Measurements from ENCODE around the gene DPP10. TPM values are rescaled to one million over a fixed set of nuclear protein-coding genes. Genes with fewer than 3 reads are reported as not detected.

Gene DPP10
- total RNA-seq, 1 donor, result not detected

- TF ChIP-seq, protein P1, sequence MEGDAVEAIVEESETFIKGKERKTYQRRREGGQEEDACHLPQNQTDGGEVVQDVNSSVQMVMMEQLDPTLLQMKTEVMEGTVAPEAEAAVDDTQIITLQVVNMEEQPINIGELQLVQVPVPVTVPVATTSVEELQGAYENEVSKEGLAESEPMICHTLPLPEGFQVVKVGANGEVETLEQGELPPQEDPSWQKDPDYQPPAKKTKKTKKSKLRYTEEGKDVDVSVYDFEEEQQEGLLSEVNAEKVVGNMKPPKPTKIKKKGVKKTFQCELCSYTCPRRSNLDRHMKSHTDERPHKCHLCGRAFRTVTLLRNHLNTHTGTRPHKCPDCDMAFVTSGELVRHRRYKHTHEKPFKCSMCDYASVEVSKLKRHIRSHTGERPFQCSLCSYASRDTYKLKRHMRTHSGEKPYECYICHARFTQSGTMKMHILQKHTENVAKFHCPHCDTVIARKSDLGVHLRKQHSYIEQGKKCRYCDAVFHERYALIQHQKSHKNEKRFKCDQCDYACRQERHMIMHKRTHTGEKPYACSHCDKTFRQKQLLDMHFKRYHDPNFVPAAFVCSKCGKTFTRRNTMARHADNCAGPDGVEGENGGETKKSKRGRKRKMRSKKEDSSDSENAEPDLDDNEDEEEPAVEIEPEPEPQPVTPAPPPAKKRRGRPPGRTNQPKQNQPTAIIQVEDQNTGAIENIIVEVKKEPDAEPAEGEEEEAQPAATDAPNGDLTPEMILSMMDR (IDR thresholded peaks at IDR 0.05; ENCODE audit: insufficient read depth, low read length), result no peak
- DNase-seq (ENCODE audit: low read depth), result no peak
- H3K4me3 ChIP-seq (ENCODE audit: low read depth, low read length), result no peak overlapping the region
Measured at GRCh38 chr2:115491186-115491793, 1048.8 kb downstream of the DPP10 start.

- no peak for DNase-seq (ENCODE audit: low read depth)
- TF ChIP-seq, protein P1 (IDR thresholded peaks at IDR 0.05; ENCODE audit: insufficient read depth, low read length), result no peak
- H3K4me3 ChIP-seq (ENCODE audit: low read depth, low read length), result no peak overlapping the region
Measured at GRCh38 chr2:115505331-115505730, 1062.9 kb downstream of the DPP10 start.

- no peak for DNase-seq (ENCODE audit: low read depth)
- TF ChIP-seq, protein P1 (IDR thresholded peaks at IDR 0.05; ENCODE audit: insufficient read depth, low read length), result no peak
- H3K4me3 ChIP-seq (ENCODE audit: low read depth, low read length), result no peak overlapping the region
Measured at GRCh38 chr2:115520727-115521126, 1078.3 kb downstream of the DPP10 start.

DNA sequence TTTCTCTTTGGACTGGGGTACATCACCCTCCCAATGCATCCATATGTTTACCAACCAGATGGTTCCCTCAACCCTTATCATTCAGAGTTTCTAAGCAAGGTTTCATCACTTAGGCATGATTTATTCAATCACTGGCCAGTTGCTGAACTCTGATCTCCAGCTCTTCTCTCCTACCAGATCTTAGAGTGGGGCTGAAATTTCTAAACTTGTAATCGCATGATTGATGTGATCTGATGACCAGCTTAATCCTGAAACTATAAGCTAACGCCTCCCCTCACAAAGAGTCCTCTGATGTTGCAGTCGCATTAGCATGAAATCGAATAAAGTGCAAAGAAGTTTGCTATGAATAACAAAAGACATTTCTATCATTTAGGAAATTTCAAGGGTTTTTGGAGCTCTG is 1082.0 kb downstream of the DPP10 start:
- no peak for DNase-seq (ENCODE audit: low read depth)
- H3K4me3 ChIP-seq (ENCODE audit: low read depth, low read length), result no peak overlapping the region
- TF ChIP-seq, protein P1 (IDR thresholded peaks at IDR 0.05; ENCODE audit: insufficient read depth, low read length), result no peak

DNA sequence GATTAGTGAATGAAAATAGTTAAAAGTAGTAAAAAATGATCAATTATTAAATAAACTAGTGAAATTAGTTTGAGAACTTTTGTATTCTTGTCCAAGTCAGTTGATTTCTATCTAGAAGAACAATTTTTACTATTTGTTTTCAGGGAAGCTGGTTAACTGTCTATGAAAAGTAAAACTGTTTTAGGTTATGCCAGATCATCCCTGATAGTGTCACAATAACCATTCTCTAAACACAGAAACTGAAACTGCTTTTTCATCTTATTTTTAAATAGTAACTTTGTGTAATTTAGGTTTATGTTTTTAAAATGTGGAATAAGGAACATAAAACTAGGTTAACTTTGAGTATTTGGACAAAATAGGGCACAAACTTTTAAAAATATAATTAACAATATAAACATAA is 1087.2 kb downstream of the DPP10 start:
- no peak for DNase-seq (ENCODE audit: low read depth)

GRCh38 chr2:115533081-115533480 is 1090.6 kb downstream of the DPP10 start:
- no peak for DNase-seq (ENCODE audit: low read depth)
- TF ChIP-seq, protein P1 (IDR thresholded peaks at IDR 0.05; ENCODE audit: insufficient read depth, low read length), result no peak
- no peak overlapping the region for H3K4me3 ChIP-seq (ENCODE audit: low read depth, low read length)

More for the DNA sequence above, 1087.2 kb downstream of the DPP10 start:
- H3K4me3 ChIP-seq (ENCODE audit: low read depth, low read length), result no peak overlapping the region
- TF ChIP-seq, protein P1 (IDR thresholded peaks at IDR 0.05; ENCODE audit: insufficient read depth, low read length), result no peak

- no peak overlapping the region for H3K4me3 ChIP-seq (ENCODE audit: low read depth, low read length)
- TF ChIP-seq, protein P1 (IDR thresholded peaks at IDR 0.05; ENCODE audit: insufficient read depth, low read length), result no peak
- DNase-seq (ENCODE audit: low read depth), result no peak
Measured at GRCh38 chr2:115541814-115542213, 1099.4 kb downstream of the DPP10 start.
